RWPE2 (cell line): ENCODE measurements around the gene CFP.

ENCODE experiments used
- ATAC-seq: fragments of 200-7000 bp; cut with Tn5 transposase; 3 replicates; pipeline ENCODE4 v1.9.1; 2021; ENCODE audit warnings: low read depth
- DNase-seq: peaks from one replicate; pipeline ENCODE4 v3.0.0-alpha.2; 2020; ENCODE audit warnings: low spot score
- H3K27ac ChIP-seq: fragments of 450-650 bp; 2 replicates; pipeline ENCODE4 v1.5.1; 2017; ENCODE audit warnings: mild to moderate bottlenecking; ENCODE audit not compliant: poor library complexity, severe bottlenecking
- H3K27me3 ChIP-seq: fragments of 250-450 bp; sonication (Bioruptor Pico); 2 replicates; pipeline ENCODE4 v1.5.1; 2021; ENCODE audit warnings: mild to moderate bottlenecking, moderate library complexity; ENCODE audit not compliant: insufficient read depth, poor library complexity, severe bottlenecking
- H3K36me3 ChIP-seq: fragments of 250-450 bp; sonication (Bioruptor Pico); 2 replicates; pipeline ENCODE4 v1.5.1; 2020; ENCODE audit warnings: low read depth, mild to moderate bottlenecking, moderate library complexity
- H3K4me1 ChIP-seq: fragments of 250-450 bp; sonication (Bioruptor Pico); 2 replicates; pipeline ENCODE4 v1.5.1; 2021; ENCODE audit warnings: mild to moderate bottlenecking, moderate library complexity; ENCODE audit not compliant: insufficient read depth, poor library complexity, severe bottlenecking
- H3K4me3 ChIP-seq: fragments of 250-450 bp; sonication (Bioruptor Pico); 2 replicates; pipeline ENCODE4 v1.5.1; 2021; ENCODE audit warnings: mild to moderate bottlenecking, moderate library complexity; ENCODE audit not compliant: severe bottlenecking
- H3K9me3 ChIP-seq: fragments of 250-450 bp; sonication (Bioruptor Pico); 2 replicates; pipeline ENCODE4 v1.5.1; 2021; ENCODE audit warnings: mild to moderate bottlenecking, moderate library complexity; ENCODE audit not compliant: severe bottlenecking
- TF ChIP-seq, protein P1 (sequence below): fragments of 450-650 bp; IDR thresholded peaks from one replicate; pipeline ENCODE4 v1.5.1; 2017; ENCODE audit warnings: mild to moderate bottlenecking, moderate library complexity; ENCODE audit not compliant: poor library complexity, severe bottlenecking

Gene CFP

DNA sequence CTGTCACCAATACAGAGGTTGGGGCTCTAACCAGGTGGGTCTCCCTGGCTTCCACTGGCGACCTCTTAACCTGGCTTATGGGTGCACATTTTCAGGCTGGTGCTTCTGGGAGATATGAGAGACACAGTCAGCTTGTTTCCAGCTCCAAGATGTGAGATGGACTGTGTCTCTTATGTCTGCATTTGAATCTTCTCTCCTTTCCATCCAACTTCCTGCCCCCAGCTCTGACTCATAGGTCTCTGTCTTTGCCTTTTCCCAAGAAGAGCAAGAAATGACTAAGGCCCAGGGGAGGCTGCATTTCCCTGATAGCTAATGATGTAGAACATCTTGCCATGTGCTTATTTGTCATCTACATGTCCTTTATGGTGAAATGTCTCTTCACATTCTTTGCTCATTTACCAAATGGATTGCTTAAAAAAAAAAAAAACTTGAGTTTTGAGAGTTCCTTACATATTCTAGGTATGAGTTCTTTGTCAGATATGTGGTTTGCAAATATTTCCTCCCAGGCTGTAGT lies 32.5 kb upstream of the CFP start:
- Histone ChIP-seq H3K4me3 (no peak overlapping the region), H3K36me3 (peaks cover 11% of the 10 kb centered on the region), H3K4me1 (no peaks in the 10 kb centered on the region), H3K9me3 (no peaks in the 10 kb centered on the region), H3K27me3 (no peaks in the 10 kb centered on the region), H3K27ac (peak overlapping the region; percentile 48)
- TF ChIP-seq, protein P1, sequence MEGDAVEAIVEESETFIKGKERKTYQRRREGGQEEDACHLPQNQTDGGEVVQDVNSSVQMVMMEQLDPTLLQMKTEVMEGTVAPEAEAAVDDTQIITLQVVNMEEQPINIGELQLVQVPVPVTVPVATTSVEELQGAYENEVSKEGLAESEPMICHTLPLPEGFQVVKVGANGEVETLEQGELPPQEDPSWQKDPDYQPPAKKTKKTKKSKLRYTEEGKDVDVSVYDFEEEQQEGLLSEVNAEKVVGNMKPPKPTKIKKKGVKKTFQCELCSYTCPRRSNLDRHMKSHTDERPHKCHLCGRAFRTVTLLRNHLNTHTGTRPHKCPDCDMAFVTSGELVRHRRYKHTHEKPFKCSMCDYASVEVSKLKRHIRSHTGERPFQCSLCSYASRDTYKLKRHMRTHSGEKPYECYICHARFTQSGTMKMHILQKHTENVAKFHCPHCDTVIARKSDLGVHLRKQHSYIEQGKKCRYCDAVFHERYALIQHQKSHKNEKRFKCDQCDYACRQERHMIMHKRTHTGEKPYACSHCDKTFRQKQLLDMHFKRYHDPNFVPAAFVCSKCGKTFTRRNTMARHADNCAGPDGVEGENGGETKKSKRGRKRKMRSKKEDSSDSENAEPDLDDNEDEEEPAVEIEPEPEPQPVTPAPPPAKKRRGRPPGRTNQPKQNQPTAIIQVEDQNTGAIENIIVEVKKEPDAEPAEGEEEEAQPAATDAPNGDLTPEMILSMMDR: no peak
- no peak for DNase-seq
- peak; percentile 43; the same call in 2 of the 3 replicates for ATAC-seq

DNA sequence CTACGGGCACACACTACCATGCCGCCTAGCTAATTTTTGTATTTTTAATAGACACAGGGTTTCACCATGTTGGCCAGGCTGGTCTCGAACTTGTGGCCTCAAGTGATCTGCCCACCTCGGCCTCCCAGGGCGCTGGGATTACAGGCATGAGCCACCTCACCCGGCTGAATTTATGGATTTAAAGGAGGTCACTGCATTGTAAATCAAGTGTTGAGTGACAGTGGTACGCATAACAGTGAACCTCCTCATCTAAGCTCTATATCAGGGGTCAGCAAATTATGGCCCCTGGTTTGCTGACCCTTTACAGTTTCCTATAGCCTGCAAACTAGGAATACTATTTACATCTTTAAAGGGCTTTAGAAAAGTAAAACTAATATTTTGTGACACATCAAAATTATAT lies 31.8 kb upstream of the CFP start:
- DNase-seq (no peak), ATAC-seq (no peak)
- TF ChIP-seq, protein P1: no peak
- Histone ChIP-seq H3K4me3 (no peak overlapping the region), H3K9me3 (no peaks in the 10 kb centered on the region), H3K36me3 (peaks cover 18% of the 10 kb centered on the region), H3K4me1 (no peaks in the 10 kb centered on the region), H3K27ac (peak overlapping the region; percentile 48), H3K27me3 (no peaks in the 10 kb centered on the region)

- H3K27ac ChIP-seq: peak overlapping the region; percentile 67
- H3K4me3 ChIP-seq: peak overlapping the region; percentile 88
- DNase-seq (no peak), ATAC-seq (no peak)
- H3K36me3 ChIP-seq: peaks cover 31% of the 10 kb centered on the region
- no peaks in the 10 kb centered on the region for H3K4me1 ChIP-seq
- H3K9me3 ChIP-seq: no peaks in the 10 kb centered on the region
- no peaks in the 10 kb centered on the region for H3K27me3 ChIP-seq
- TF ChIP-seq, protein P1: no peak
Measured at GRCh38 chrX:47659421-47659726, 29.6 kb upstream of the CFP start.

DNA sequence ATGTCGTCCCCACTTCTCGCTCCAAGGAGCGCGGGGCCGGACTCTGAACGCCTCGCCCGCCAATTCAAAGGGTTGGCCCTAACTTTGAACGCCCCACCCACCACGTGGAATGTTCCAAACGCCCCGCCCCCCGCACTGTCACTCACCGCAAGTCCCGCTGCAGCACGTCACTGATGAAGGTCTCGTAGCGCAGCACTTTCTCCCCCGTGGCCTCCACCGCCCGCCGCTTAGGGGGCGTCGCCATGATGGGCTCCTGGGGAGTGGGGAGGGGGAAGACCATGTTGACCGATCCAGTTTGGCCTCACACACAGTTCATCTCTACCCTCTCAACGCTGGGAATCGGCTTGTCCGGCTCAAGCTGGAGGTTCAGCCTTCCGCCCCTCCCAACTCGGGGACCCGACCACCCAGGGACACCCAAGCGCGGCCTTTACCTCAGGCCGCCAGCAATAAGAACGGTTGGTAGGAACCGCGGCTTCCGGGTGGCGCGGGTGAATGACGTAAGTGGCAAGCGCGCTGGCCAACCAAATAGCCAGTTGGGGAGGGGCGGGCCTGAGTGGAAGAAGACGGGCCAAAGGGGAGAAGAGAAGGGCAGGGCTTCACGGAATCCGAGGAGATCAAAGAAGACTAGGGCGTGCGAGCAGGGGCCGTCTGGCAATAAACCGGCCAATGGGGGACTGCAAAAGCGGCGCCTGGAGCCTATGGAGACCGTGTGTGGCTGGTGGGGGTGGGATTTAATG lies 29.1 kb upstream of the CFP start, which contains the start of gene UXT:
UXT (minus strand) TSS at position 497 of the 737 bp plus-strand sequence; CDS start at position 244, 253 bp downstream.
- Histone ChIP-seq H3K9me3 (no peaks in the 10 kb centered on the region), H3K27ac (peak within 1 kb of the TSS; percentile 67), H3K4me1 (no peaks in the 10 kb centered on the region), H3K36me3 (peaks cover 32% of the 10 kb centered on the region), H3K4me3 (peak within 1 kb of the TSS; percentile 88), H3K27me3 (no peaks in the 10 kb centered on the region)
- ATAC-seq (peak; percentile 86), DNase-seq (peak; percentile 92)
- TF ChIP-seq, protein P1: no peak

DNA sequence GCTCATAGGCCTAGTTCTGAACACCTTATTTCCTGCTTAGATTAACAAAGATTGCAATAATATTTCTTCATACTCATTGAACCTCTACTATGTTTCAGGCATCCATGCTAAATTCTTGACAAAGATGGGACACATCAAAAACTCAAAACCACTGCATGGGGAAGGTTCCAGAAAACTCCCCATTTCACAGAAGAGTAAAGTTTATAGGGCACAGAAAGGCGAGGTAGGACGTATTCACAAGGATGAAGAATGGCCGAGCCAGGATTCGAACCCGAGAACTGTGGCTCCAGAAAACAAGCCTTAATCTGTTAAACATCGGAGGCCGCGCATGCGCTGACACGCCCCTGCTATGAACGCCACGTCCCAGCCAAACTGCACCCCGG lies 28.6 kb upstream of the CFP start:
- Histone ChIP-seq H3K4me3 (peak overlapping the region; percentile 88), H3K27ac (peak overlapping the region; percentile 67), H3K9me3 (no peaks in the 10 kb centered on the region), H3K27me3 (no peaks in the 10 kb centered on the region), H3K4me1 (no peaks in the 10 kb centered on the region), H3K36me3 (peaks cover 38% of the 10 kb centered on the region)
- DNase-seq: no peak
- TF ChIP-seq, protein P1: no peak
- no peak for ATAC-seq
